Measurements from ENCODE around the gene RBMS3. TPM values are rescaled to one million over a fixed set of nuclear protein-coding genes. Genes with fewer than 3 reads are reported as not detected.

Gene RBMS3
- total and polyA plus RNA-seq, 3 donors from 2014 or later: 5.6 to 36.2 (median 19.7) TPM

GRCh38 chr3:29511701-29512100, 230.8 kb downstream of the RBMS3 start:
- peaks cover 9% of the 10 kb centered on the region for H3K4me1 ChIP-seq
- TF ChIP-seq CTCF (IDR thresholded peaks at IDR 0.05) (no peak), POLR2A (IDR thresholded peaks at IDR 0.05) (no peak)
- WGBS, 2 donors: 47 to 59% methylated on average over 1 of the region's 1 CpG
- H3K4me3 ChIP-seq: no peak overlapping the region
- H3K36me3 ChIP-seq (ENCODE audit: low read depth, missing control alignments): no peaks in the 10 kb centered on the region
- DNase-seq: no peak
- H3K27ac ChIP-seq: no peak overlapping the region
- no peaks in the 10 kb centered on the region for H3K9me3 ChIP-seq
- no peaks in the 10 kb centered on the region for H3K27me3 ChIP-seq
- intact Hi-C loops (cut with DNase I; ENCODE audit: low total_unique reads): no loop called here

GRCh38 chr3:29512641-29513040, 231.8 kb downstream of the RBMS3 start:
- Histone ChIP-seq H3K27ac (no peak overlapping the region), H3K4me1 (peaks cover 9% of the 10 kb centered on the region)

GRCh38 chr3:29513236-29513635, 232.4 kb downstream of the RBMS3 start:
- Histone ChIP-seq H3K4me3 (no peak overlapping the region), H3K27me3 (no peaks in the 10 kb centered on the region), H3K36me3 (ENCODE audit: low read depth, missing control alignments) (no peaks in the 10 kb centered on the region), H3K9me3 (no peaks in the 10 kb centered on the region), H3K4me1 (peaks cover 9% of the 10 kb centered on the region), H3K27ac (no peak overlapping the region)
- no peak for TF ChIP-seq CTCF (IDR thresholded peaks at IDR 0.05)
- no peak for TF ChIP-seq POLR2A (IDR thresholded peaks at IDR 0.05)
- 46 to 60% methylated on average over 3 of the region's 3 CpGs for WGBS, 2 donors
- intact Hi-C loops (cut with DNase I; ENCODE audit: low total_unique reads): no loop called here
- DNase-seq: no peak

More at GRCh38 chr3:29512641-29513040, 231.8 kb downstream of the RBMS3 start:
- Histone ChIP-seq H3K36me3 (ENCODE audit: low read depth, missing control alignments) (no peaks in the 10 kb centered on the region), H3K27me3 (no peaks in the 10 kb centered on the region), H3K9me3 (no peaks in the 10 kb centered on the region), H3K4me3 (no peak overlapping the region)
- intact Hi-C loops (cut with DNase I; ENCODE audit: low total_unique reads): no loop called here
- no peak for DNase-seq
- TF ChIP-seq CTCF (IDR thresholded peaks at IDR 0.05) (no peak), POLR2A (IDR thresholded peaks at IDR 0.05) (no peak)
- WGBS, 2 donors: 89 to 93% methylated on average over 4 of the region's 4 CpGs

- peaks cover 9% of the 10 kb centered on the region for H3K4me1 ChIP-seq
- no peaks in the 10 kb centered on the region for H3K9me3 ChIP-seq
- no peaks in the 10 kb centered on the region for H3K27me3 ChIP-seq
- no peak for DNase-seq
- no peak for TF ChIP-seq POLR2A (IDR thresholded peaks at IDR 0.05)
- TF ChIP-seq CTCF (IDR thresholded peaks at IDR 0.05): no peak
- no peak overlapping the region for H3K27ac ChIP-seq
- H3K36me3 ChIP-seq (ENCODE audit: low read depth, missing control alignments): no peaks in the 10 kb centered on the region
- WGBS, 2 donors: 72% methylated on average over 3 of the region's 3 CpGs
- intact Hi-C loops (cut with DNase I; ENCODE audit: low total_unique reads): no loop called here
- H3K4me3 ChIP-seq: no peak overlapping the region
Measured at GRCh38 chr3:29514170-29514569, 233.3 kb downstream of the RBMS3 start.

- DNase-seq: no peak
- 62 to 69% methylated on average over 3 of the region's 3 CpGs for WGBS, 2 donors
- H3K36me3 ChIP-seq (ENCODE audit: low read depth, missing control alignments): no peaks in the 10 kb centered on the region
- H3K4me1 ChIP-seq: peaks cover 9% of the 10 kb centered on the region
- TF ChIP-seq POLR2A (IDR thresholded peaks at IDR 0.05) (no peak), CTCF (IDR thresholded peaks at IDR 0.05) (no peak)
- H3K27ac ChIP-seq: no peak overlapping the region
- H3K27me3 ChIP-seq: no peaks in the 10 kb centered on the region
- no peaks in the 10 kb centered on the region for H3K9me3 ChIP-seq
- H3K4me3 ChIP-seq: no peak overlapping the region
- intact Hi-C loops (cut with DNase I; ENCODE audit: low total_unique reads): no loop called here
Measured at GRCh38 chr3:29514912-29515311, 234.0 kb downstream of the RBMS3 start.
